NCI-H1417 treated with DMSO at 0.1 percent for 48 hours (cell line): ENCODE measurements around the gene PCID2.
"Not testable (repeated sequence)": the region's sequence is repeated elsewhere in the genome, so short reads cannot be mapped to it uniquely, and the experiment has no call there.

ENCODE experiments used
- DNase-seq: peaks from one replicate; lab custom pipeline; 2025; lab: John Stamatoyannopoulos, UW

Gene PCID2

GRCh38 chr13:113164492-113164891 lies 44.0 kb downstream of the PCID2 start:
- DNase-seq = no peak

- no peak for DNase-seq
Measured at GRCh38 chr13:113162783-113163685, 45.4 kb downstream of the PCID2 start.

- DNase-seq = not testable (repeated sequence)
Measured at GRCh38 chr13:113161975-113162374, 46.5 kb downstream of the PCID2 start.

GRCh38 chr13:113161433-113161832 lies 47.0 kb downstream of the PCID2 start:
- no peak for DNase-seq

GRCh38 chr13:113160983-113161382 lies 47.5 kb downstream of the PCID2 start:
- DNase-seq = no peak

- DNase-seq = no peak
Measured at GRCh38 chr13:113159701-113160100, 48.8 kb downstream of the PCID2 start.

GRCh38 chr13:113158946-113159345 lies 49.5 kb downstream of the PCID2 start:
- no peak for DNase-seq

- DNase-seq = no peak
Measured at GRCh38 chr13:113157929-113158747, 50.3 kb downstream of the PCID2 start, which contains the start of gene PROZ. Gene PROZ, plus strand, starts transcription at chr13:113158648. Its CDS starts 13 bp downstream, at chr13:113158661.

- no peak for DNase-seq
Measured at GRCh38 chr13:113157206-113157928, 51.1 kb downstream of the PCID2 start.

- no peak for DNase-seq
Measured at GRCh38 chr13:113155982-113156655, 52.4 kb downstream of the PCID2 start.

- DNase-seq = no peak
Measured at GRCh38 chr13:113155201-113155600, 53.3 kb downstream of the PCID2 start.

GRCh38 chr13:113153810-113154748 lies 54.4 kb downstream of the PCID2 start:
- DNase-seq = no peak

GRCh38 chr13:113152984-113153809 lies 55.3 kb downstream of the PCID2 start:
- no peak for DNase-seq

GRCh38 chr13:113152691-113152983 lies 55.8 kb downstream of the PCID2 start:
- no peak for DNase-seq

GRCh38 chr13:113151745-113152690 lies 56.5 kb downstream of the PCID2 start:
- no peak for DNase-seq

- DNase-seq = no peak
Measured at GRCh38 chr13:113150550-113151365, 57.7 kb downstream of the PCID2 start.

- DNase-seq = no peak
Measured at GRCh38 chr13:113149711-113150549, 58.5 kb downstream of the PCID2 start.
